K562 (cell line): Measurements from ENCODE around the gene TMEM117. TPM values are rescaled to one million over a fixed set of nuclear protein-coding genes. Genes with fewer than 3 reads are reported as not detected.
A peak's percentile ranks its signal among the peaks of the same experiment; 100 is the strongest.

ENCODE experiments used
- ELF1 ChIP-seq: fragments of 200-800 bp; sonication (Bioruptor generic); IDR thresholded peaks from 2 replicates; pipeline ENCODE4 v1.6.1; 2016; ENCODE audit warnings: missing genetic modification characterization, missing compliant biosample characterization
- FOXM1 ChIP-seq, 2 experiments: fragments of 450-650 bp in 1 of 2; sonication (generic) in 1 of 2; formaldehyde crosslinking in 1 of 2; IDR thresholded peaks; 2 replicates each; pipeline versions ENCODE4 v1.6.1 to v1.9.0; 2017 to 2022; ENCODE audit warnings: low read depth in 2 of 2, mild to moderate bottlenecking in 2 of 2, missing genetic modification reagents in 1 of 2, moderate library complexity in 1 of 2
- GABPA ChIP-seq: fragments of 200-800 bp; sonication (Bioruptor generic); conservative IDR thresholded peaks from 2 replicates; pipeline ENCODE4 v1.6.1; 2016; ENCODE audit warnings: low read depth, missing genetic modification characterization, missing compliant biosample characterization
- GABPB2 ChIP-seq: fragments of 250-450 bp; sonication (Bioruptor Pico); conservative IDR thresholded peaks from 2 replicates; pipeline ENCODE4 v1.5.1; 2021; ENCODE audit warnings: mild to moderate bottlenecking
- MTF1 ChIP-seq: fragments of 250-450 bp; sonication (Bioruptor Pico); IDR thresholded peaks from 2 replicates; pipeline ENCODE4 v1.9.0; 2021; ENCODE audit warnings: moderate library complexity, mild to moderate bottlenecking, inconsistent platforms, borderline replicate concordance
- NEUROD1 ChIP-seq: fragments of 150-350 bp; IDR thresholded peaks from 2 replicates; pipeline ENCODE4 v1.6.1; 2014; ENCODE audit warnings: borderline replicate concordance, low read length, low read depth; ENCODE audit not compliant: partially characterized antibody
- NR1H2 ChIP-seq: sonication (generic); formaldehyde crosslinking; IDR thresholded peaks from 2 replicates; pipeline ENCODE4 v1.4.0; 2020; ENCODE audit warnings: mild to moderate bottlenecking, missing genetic modification reagents
- PHB2 ChIP-seq: fragments of 450-650 bp; IDR thresholded peaks from 2 replicates; pipeline ENCODE4 v1.6.1; 2017; ENCODE audit warnings: low read depth
- PTBP1 ChIP-seq: fragments of 200-400 bp; formaldehyde crosslinking; IDR thresholded peaks from 2 replicates; pipeline ENCODE4 v1.6.1; 2017; ENCODE audit warnings: low read depth, low read length
- PYGO2 ChIP-seq: fragments of 450-650 bp; IDR thresholded peaks from 2 replicates; pipeline ENCODE4 v1.6.1; 2016; ENCODE audit warnings: mild to moderate bottlenecking, missing genetic modification characterization, moderate library complexity, missing compliant biosample characterization
- TCF3 ChIP-seq: sonication (generic); formaldehyde crosslinking; IDR thresholded peaks from 2 replicates; pipeline ENCODE4 v1.4.0; 2020; ENCODE audit warnings: mild to moderate bottlenecking, missing genetic modification reagents
- YY1 ChIP-seq, 3 experiments: IDR thresholded peaks; 2 replicates each; pipeline ENCODE4 v1.6.1; 2011; ENCODE audit warnings: low read length in 2 of 3, mild to moderate bottlenecking in 2 of 3, moderate library complexity in 2 of 3, borderline replicate concordance in 1 of 3, control low read depth in 1 of 3, low read depth in 1 of 3; ENCODE audit not compliant: insufficient read depth in 3 of 3, insufficient replicate concordance in 2 of 3, control insufficient read depth in 1 of 3, insufficient read length in 1 of 3; ENCODE audit errors: extremely low read depth in 1 of 3
- ZNF75A ChIP-seq: fragments of 450-650 bp; formaldehyde crosslinking; IDR thresholded peaks from 2 replicates; pipeline ENCODE4 v1.4.0; 2020; ENCODE audit warnings: mild to moderate bottlenecking
- ZNF76 ChIP-seq: fragments of 250-450 bp; sonication (Bioruptor Pico); IDR thresholded peaks from 2 replicates; pipeline ENCODE4 v1.4.0; 2020; ENCODE audit warnings: mild to moderate bottlenecking, moderate library complexity, borderline replicate concordance
- polyA plus RNA-seq, 8 experiments: library from polyadenylated mRNA; depleted of rRNA in 4 of 8; stranded (reverse) in 5 of 8; unstranded in 3 of 8; fragments of >200 nt; fragmentation: Nextera tagmentation in 2 of 8; fragmentation: Illumina TruSeq in 1 of 8; extraction: Ambion mirVana in 2 of 8; extraction: Trizol in 1 of 8; gene quantifications; 2 replicates each; pipeline versions ENCODE4 v1.2.1 to v1.2.3, GENCODE V29; 2011 to 2014; ENCODE audit warnings: inconsistent platforms in 1 of 8, missing spikeins in 1 of 8
- total RNA-seq, 7 experiments: library from RNA; depleted of rRNA in 6 of 7; stranded (reverse); fragments of >200 nt in 6 of 7; fragmentation: Illumina TruSeq in 2 of 7; extraction: Trizol in 2 of 7; gene quantifications; 2 replicates each; pipeline versions ENCODE4 v1.2.1 to v1.2.3, GENCODE V29; 2011 to 2021; ENCODE audit warnings: low replicate concordance in 1 of 7
- TF ChIP-seq, protein P1 (sequence below): fragments of 450-650 bp; IDR thresholded peaks from 2 replicates; pipeline ENCODE4 v1.6.1; 2016; ENCODE audit warnings: low read depth
- TF ChIP-seq, protein P2 (sequence below), 3 experiments: IDR thresholded peaks in 2 of 3; conservative IDR thresholded peaks in 1 of 3; 2 replicates each; pipeline ENCODE4 v1.5.1; 2011 to 2012; ENCODE audit warnings: low read length in 3 of 3, mild to moderate bottlenecking in 3 of 3, control low read depth in 2 of 3, improper control_type of control experiment in 1 of 3, inconsistent platforms in 1 of 3, low read depth in 1 of 3, mixed read lengths in 1 of 3, moderate library complexity in 1 of 3; ENCODE audit not compliant: insufficient read depth in 2 of 3

Gene TMEM117
- total and polyA plus RNA-seq, 9 of the 15 experiments (the other 6 are each of a cell fraction or from before 2014, with no cell fraction given): 0.31 to 2.8 (median 1.0) TPM

GRCh38 chr12:43805860-43806736, 29.8 kb upstream of the TMEM117 start, which contains the start of gene TWF1 (continued):
- TF ChIP-seq FOXM1 (IDR thresholded peaks at IDR 0.05; ENCODE audit: low read depth): no peak
- no peak for TF ChIP-seq FOXM1 (CRISPR knock-in tag; IDR thresholded peaks at IDR 0.05; ENCODE audit: low read depth)
- no peak for TF ChIP-seq MTF1
- TF ChIP-seq ELF1 (tag): peak; percentile 94
- no peak for TF ChIP-seq TCF3
- no peak for TF ChIP-seq GABPB2 (CRISPR knock-in tag)
- peak; percentile 18 for TF ChIP-seq NEUROD1
- TF ChIP-seq GABPA (tag): peak; percentile 89
- peak in 2 of 3 experiments; percentile 81 to 85 for TF ChIP-seq YY1 (IDR thresholded peaks at IDR 0.05; ENCODE audit: borderline replicate concordance in 1 of 3, control insufficient read depth in 1 of 3, extremely low read depth in 1 of 3, insufficient read depth in 3 of 3, insufficient read length in 1 of 3, insufficient replicate concordance in 2 of 3, low read depth in 1 of 3, low read length in 2 of 3)
- TF ChIP-seq NR1H2 (CRISPR knock-in tag): no peak
- TF ChIP-seq PYGO2 (tag): no peak
- TF ChIP-seq PTBP1: no peak
- TF ChIP-seq, protein P1, sequence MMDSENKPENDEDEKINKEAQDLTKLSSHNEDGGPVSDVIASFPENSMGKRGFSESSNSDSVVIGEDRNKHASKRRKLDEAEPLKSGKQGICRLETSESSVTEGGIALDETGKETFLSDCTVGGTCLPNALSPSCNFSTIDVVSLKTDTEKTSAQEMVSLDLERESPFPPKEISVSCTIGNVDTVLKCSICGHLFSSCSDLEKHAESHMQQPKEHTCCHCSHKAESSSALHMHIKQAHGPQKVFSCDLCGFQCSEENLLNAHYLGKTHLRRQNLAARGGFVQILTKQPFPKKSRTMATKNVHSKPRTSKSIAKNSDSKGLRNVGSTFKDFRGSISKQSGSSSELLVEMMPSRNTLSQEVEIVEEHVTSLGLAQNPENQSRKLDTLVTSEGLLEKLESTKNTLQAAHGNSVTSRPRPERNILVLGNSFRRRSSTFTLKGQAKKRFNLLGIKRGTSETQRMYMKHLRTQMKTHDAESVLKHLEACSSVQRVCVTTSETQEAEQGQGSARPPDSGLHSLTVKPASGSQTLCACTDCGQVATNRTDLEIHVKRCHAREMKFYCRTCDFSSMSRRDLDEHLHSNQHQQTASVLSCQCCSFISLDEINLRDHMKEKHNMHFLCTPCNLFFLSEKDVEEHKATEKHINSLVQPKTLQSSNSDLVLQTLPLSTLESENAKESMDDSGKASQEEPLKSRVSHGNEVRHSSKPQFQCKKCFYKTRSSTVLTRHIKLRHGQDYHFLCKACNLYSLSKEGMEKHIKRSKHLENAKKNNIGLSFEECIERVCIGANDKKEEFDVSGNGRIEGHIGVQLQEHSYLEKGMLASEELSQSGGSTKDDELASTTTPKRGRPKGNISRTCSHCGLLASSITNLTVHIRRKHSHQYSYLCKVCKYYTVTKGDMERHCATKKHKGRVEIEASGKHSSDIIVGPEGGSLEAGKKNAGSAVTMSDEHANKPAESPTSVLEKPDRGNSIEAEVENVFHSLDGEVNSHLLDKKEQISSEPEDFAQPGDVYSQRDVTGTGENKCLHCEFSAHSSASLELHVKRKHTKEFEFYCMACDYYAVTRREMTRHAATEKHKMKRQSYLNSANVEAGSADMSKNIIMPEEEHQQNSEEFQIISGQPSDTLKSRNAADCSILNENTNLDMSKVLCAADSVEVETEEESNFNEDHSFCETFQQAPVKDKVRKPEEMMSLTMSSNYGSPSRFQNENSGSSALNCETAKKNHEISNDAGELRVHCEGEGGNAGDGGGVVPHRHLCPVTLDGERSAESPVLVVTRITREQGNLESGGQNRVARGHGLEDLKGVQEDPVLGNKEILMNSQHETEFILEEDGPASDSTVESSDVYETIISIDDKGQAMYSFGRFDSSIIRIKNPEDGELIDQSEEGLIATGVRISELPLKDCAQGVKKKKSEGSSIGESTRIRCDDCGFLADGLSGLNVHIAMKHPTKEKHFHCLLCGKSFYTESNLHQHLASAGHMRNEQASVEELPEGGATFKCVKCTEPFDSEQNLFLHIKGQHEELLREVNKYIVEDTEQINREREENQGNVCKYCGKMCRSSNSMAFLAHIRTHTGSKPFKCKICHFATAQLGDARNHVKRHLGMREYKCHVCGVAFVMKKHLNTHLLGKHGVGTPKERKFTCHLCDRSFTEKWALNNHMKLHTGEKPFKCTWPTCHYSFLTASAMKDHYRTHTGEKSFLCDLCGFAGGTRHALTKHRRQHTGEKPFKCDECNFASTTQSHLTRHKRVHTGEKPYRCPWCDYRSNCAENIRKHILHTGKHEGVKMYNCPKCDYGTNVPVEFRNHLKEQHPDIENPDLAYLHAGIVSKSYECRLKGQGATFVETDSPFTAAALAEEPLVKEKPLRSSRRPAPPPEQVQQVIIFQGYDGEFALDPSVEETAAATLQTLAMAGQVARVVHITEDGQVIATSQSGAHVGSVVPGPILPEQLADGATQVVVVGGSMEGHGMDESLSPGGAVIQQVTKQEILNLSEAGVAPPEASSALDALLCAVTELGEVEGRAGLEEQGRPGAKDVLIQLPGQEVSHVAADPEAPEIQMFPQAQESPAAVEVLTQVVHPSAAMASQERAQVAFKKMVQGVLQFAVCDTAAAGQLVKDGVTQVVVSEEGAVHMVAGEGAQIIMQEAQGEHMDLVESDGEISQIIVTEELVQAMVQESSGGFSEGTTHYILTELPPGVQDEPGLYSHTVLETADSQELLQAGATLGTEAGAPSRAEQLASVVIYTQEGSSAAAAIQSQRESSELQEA: no peak
- no peak for TF ChIP-seq PHB2
- TF ChIP-seq, protein P2, sequence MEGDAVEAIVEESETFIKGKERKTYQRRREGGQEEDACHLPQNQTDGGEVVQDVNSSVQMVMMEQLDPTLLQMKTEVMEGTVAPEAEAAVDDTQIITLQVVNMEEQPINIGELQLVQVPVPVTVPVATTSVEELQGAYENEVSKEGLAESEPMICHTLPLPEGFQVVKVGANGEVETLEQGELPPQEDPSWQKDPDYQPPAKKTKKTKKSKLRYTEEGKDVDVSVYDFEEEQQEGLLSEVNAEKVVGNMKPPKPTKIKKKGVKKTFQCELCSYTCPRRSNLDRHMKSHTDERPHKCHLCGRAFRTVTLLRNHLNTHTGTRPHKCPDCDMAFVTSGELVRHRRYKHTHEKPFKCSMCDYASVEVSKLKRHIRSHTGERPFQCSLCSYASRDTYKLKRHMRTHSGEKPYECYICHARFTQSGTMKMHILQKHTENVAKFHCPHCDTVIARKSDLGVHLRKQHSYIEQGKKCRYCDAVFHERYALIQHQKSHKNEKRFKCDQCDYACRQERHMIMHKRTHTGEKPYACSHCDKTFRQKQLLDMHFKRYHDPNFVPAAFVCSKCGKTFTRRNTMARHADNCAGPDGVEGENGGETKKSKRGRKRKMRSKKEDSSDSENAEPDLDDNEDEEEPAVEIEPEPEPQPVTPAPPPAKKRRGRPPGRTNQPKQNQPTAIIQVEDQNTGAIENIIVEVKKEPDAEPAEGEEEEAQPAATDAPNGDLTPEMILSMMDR (IDR thresholded peaks at IDR 0.05 in 2 of 3, conservative IDR thresholded peaks at IDR 0.05 in 1 of 3; ENCODE audit: insufficient read depth in 2 of 3, low read depth in 1 of 3, low read length in 3 of 3): peak; percentile 32 to 48 (median 41); a peak in 5 of 6 replicates
- TF ChIP-seq ZNF76: no peak
- TF ChIP-seq ZNF75A (CRISPR knock-in tag): no peak
